ENCODE measurements around the gene DCXR. TPM values are rescaled to one million over a fixed set of nuclear protein-coding genes. Genes with fewer than 3 reads are reported as not detected.

Gene DCXR
- total and polyA plus RNA-seq, 2 of the 13 experiments (the other 11 are each of a cell fraction or from before 2014, with no cell fraction given) = 287 to 311 TPM

DNA sequence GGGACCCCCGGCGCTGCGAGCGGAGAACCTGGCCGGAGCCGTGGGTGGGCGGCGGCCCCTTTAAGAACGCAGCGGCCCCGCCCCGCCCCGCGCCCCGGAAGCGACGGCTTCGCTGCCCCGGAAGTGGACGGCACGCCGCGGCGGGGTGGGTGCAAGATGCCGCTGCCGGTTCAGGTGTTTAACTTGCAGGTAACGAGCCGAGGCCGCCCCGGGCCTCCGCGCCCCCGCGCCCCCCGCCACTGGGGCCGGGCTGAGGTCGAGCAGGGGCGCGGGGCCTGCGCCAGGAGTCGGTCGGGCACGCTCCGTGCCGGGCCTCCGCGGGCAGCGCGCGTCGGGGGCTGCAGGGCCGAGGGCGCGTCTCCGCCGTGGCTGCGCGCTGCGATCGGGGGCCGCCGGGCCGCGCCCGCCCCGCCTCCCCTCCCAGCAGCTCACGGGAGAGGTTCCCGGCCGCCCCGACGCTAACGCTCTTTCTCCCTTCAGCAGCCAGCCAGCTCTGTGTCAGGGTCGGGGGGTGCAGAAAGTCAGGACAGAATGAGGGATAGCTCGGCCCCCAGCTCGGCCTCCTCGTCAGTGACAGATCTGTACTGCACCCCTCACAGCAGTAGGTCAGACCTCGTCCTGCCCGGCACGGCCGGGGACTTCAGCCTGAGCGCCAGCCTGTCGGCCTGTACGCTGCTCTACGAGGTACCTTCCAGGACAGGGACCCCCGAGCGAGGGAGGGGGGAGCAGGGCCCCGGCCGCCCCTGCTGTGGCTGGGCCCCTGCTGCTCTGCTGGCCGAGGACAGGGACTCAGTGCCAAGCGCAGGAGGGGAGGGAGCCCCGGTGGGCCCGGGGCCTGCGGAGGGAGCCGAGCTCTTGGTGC lies 14.5 kb upstream of the DCXR start, which contains the start of the genes GPS1 and RFNG (continued):
- TF ChIP-seq, protein P1, sequence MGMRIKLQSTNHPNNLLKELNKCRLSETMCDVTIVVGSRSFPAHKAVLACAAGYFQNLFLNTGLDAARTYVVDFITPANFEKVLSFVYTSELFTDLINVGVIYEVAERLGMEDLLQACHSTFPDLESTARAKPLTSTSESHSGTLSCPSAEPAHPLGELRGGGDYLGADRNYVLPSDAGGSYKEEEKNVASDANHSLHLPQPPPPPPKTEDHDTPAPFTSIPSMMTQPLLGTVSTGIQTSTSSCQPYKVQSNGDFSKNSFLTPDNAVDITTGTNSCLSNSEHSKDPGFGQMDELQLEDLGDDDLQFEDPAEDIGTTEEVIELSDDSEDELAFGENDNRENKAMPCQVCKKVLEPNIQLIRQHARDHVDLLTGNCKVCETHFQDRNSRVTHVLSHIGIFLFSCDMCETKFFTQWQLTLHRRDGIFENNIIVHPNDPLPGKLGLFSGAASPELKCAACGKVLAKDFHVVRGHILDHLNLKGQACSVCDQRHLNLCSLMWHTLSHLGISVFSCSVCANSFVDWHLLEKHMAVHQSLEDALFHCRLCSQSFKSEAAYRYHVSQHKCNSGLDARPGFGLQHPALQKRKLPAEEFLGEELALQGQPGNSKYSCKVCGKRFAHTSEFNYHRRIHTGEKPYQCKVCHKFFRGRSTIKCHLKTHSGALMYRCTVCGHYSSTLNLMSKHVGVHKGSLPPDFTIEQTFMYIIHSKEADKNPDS (CRISPR knock-in tag; IDR thresholded peaks at IDR 0.05) = no peak
- TF ChIP-seq, protein P2, sequence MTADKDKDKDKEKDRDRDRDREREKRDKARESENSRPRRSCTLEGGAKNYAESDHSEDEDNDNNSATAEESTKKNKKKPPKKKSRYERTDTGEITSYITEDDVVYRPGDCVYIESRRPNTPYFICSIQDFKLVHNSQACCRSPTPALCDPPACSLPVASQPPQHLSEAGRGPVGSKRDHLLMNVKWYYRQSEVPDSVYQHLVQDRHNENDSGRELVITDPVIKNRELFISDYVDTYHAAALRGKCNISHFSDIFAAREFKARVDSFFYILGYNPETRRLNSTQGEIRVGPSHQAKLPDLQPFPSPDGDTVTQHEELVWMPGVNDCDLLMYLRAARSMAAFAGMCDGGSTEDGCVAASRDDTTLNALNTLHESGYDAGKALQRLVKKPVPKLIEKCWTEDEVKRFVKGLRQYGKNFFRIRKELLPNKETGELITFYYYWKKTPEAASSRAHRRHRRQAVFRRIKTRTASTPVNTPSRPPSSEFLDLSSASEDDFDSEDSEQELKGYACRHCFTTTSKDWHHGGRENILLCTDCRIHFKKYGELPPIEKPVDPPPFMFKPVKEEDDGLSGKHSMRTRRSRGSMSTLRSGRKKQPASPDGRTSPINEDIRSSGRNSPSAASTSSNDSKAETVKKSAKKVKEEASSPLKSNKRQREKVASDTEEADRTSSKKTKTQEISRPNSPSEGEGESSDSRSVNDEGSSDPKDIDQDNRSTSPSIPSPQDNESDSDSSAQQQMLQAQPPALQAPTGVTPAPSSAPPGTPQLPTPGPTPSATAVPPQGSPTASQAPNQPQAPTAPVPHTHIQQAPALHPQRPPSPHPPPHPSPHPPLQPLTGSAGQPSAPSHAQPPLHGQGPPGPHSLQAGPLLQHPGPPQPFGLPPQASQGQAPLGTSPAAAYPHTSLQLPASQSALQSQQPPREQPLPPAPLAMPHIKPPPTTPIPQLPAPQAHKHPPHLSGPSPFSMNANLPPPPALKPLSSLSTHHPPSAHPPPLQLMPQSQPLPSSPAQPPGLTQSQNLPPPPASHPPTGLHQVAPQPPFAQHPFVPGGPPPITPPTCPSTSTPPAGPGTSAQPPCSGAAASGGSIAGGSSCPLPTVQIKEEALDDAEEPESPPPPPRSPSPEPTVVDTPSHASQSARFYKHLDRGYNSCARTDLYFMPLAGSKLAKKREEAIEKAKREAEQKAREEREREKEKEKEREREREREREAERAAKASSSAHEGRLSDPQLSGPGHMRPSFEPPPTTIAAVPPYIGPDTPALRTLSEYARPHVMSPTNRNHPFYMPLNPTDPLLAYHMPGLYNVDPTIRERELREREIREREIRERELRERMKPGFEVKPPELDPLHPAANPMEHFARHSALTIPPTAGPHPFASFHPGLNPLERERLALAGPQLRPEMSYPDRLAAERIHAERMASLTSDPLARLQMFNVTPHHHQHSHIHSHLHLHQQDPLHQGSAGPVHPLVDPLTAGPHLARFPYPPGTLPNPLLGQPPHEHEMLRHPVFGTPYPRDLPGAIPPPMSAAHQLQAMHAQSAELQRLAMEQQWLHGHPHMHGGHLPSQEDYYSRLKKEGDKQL (CRISPR knock-in tag; IDR thresholded peaks at IDR 0.05; ENCODE audit: low read depth) = no peak
- TF ChIP-seq NONO (IDR thresholded peaks at IDR 0.05) = no peak
- peak; percentile 59; the same call in 1 of the 2 replicates for TF ChIP-seq NONO (CRISPR knock-in tag; conservative IDR thresholded peaks at IDR 0.05)
- TF ChIP-seq MYC (CRISPR knock-in tag; IDR thresholded peaks at IDR 0.05; ENCODE audit: borderline replicate concordance) = peak; percentile 34; the same call in 1 of the 2 replicates
- no peak for TF ChIP-seq ZNF317 (CRISPR knock-in tag; IDR thresholded peaks at IDR 0.05)
- TF ChIP-seq ZFX (CRISPR knock-in tag; IDR thresholded peaks at IDR 0.05; ENCODE audit: low read depth) = peak; percentile 65; the same call in 1 of the 2 replicates
- TF ChIP-seq, protein P3, sequence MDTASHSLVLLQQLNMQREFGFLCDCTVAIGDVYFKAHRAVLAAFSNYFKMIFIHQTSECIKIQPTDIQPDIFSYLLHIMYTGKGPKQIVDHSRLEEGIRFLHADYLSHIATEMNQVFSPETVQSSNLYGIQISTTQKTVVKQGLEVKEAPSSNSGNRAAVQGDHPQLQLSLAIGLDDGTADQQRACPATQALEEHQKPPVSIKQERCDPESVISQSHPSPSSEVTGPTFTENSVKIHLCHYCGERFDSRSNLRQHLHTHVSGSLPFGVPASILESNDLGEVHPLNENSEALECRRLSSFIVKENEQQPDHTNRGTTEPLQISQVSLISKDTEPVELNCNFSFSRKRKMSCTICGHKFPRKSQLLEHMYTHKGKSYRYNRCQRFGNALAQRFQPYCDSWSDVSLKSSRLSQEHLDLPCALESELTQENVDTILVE (CRISPR knock-in tag; IDR thresholded peaks at IDR 0.05) = no peak; the same call in 1 of the 2 replicates
- TF ChIP-seq HCFC1 (IDR thresholded peaks at IDR 0.05; ENCODE audit: low read depth, low read length) = peak; percentile 58; the same call in 1 of the 2 replicates
- TF ChIP-seq ZNF724P (CRISPR knock-in tag; IDR thresholded peaks at IDR 0.05; ENCODE audit: borderline replicate concordance) = no peak
- no peak for TF ChIP-seq IKZF4 (CRISPR knock-in tag; IDR thresholded peaks at IDR 0.05; ENCODE audit: borderline replicate concordance, low read depth, not compliant biosample characterization)
- TF ChIP-seq ZNF256 (CRISPR knock-in tag; conservative IDR thresholded peaks at IDR 0.05) = no peak
- TF ChIP-seq, protein P4, sequence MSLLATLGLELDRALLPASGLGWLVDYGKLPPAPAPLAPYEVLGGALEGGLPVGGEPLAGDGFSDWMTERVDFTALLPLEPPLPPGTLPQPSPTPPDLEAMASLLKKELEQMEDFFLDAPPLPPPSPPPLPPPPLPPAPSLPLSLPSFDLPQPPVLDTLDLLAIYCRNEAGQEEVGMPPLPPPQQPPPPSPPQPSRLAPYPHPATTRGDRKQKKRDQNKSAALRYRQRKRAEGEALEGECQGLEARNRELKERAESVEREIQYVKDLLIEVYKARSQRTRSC (CRISPR knock-in tag; IDR thresholded peaks at IDR 0.05; ENCODE audit: low read depth) = no peak
- peak; percentile 37; the same call in 1 of the 2 replicates for TF ChIP-seq KMT2B (CRISPR knock-in tag; IDR thresholded peaks at IDR 0.05)
- TF ChIP-seq, protein P5, sequence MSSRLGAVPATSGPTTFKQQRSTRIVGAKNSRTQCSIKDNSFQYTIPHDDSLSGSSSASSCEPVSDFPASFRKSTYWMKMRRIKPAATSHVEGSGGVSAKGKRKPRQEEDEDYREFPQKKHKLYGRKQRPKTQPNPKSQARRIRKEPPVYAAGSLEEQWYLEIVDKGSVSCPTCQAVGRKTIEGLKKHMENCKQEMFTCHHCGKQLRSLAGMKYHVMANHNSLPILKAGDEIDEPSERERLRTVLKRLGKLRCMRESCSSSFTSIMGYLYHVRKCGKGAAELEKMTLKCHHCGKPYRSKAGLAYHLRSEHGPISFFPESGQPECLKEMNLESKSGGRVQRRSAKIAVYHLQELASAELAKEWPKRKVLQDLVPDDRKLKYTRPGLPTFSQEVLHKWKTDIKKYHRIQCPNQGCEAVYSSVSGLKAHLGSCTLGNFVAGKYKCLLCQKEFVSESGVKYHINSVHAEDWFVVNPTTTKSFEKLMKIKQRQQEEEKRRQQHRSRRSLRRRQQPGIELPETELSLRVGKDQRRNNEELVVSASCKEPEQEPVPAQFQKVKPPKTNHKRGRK (CRISPR knock-in tag; IDR thresholded peaks at IDR 0.05) = no peak
- TF ChIP-seq NAIF1 (CRISPR knock-in tag; IDR thresholded peaks at IDR 0.05; ENCODE audit: borderline replicate concordance) = no peak
